Urinary bladder (tissue), 4 donors: Measurements from ENCODE around the gene SLC12A1. TPM values are rescaled to one million over a fixed set of nuclear protein-coding genes. Genes with fewer than 3 reads are reported as not detected.

Experiments used
- DNase-seq: peaks from one replicate; pipeline ENCODE4 v3.0.0-alpha.2; 2015; ENCODE audit errors: extremely low spot score
- H3K27ac ChIP-seq: one replicate; pipeline ENCODE4 v1.5.1; 2013; ENCODE audit warnings: low read depth, mild to moderate bottlenecking, moderate library complexity
- H3K36me3 ChIP-seq: one replicate; pipeline ENCODE4 v1.6.1; 2013; ENCODE audit warnings: mild to moderate bottlenecking, moderate library complexity; ENCODE audit not compliant: insufficient read depth
- H3K4me1 ChIP-seq: one replicate; pipeline ENCODE4 v1.6.1; 2013; ENCODE audit warnings: mild to moderate bottlenecking, moderate library complexity; ENCODE audit not compliant: insufficient read depth
- H3K4me3 ChIP-seq: one replicate; pipeline ENCODE4 v1.5.1; 2013; ENCODE audit warnings: low read depth, low read length
- WGBS: extraction: QIAGEN DNeasy Blood & Tissue Kit; methylation state at CpG from one replicate; pipeline ENCODE4 v1.1.7; 2013; 5-methylcytosine and 5-hydroxymethylcytosine counted together
- polyA plus RNA-seq: library from polyadenylated mRNA; stranded (reverse); fragments of 200-250 nt; gene quantifications from one replicate; pipeline ENCODE4 v1.2.3, GENCODE V29; 2013
- total RNA-seq: library from RNA; depleted of rRNA; stranded (reverse); fragments of >200 nt; gene quantifications from one replicate; pipeline ENCODE4 v1.2.3, GENCODE V29; 2014
- donor health status: healthy with polysubstance abuse.
- donor health status: healthy.

The SLC12A1 gene
- total and polyA plus RNA-seq, 2 donors = 0.06 TPM; not detected in 1

DNA sequence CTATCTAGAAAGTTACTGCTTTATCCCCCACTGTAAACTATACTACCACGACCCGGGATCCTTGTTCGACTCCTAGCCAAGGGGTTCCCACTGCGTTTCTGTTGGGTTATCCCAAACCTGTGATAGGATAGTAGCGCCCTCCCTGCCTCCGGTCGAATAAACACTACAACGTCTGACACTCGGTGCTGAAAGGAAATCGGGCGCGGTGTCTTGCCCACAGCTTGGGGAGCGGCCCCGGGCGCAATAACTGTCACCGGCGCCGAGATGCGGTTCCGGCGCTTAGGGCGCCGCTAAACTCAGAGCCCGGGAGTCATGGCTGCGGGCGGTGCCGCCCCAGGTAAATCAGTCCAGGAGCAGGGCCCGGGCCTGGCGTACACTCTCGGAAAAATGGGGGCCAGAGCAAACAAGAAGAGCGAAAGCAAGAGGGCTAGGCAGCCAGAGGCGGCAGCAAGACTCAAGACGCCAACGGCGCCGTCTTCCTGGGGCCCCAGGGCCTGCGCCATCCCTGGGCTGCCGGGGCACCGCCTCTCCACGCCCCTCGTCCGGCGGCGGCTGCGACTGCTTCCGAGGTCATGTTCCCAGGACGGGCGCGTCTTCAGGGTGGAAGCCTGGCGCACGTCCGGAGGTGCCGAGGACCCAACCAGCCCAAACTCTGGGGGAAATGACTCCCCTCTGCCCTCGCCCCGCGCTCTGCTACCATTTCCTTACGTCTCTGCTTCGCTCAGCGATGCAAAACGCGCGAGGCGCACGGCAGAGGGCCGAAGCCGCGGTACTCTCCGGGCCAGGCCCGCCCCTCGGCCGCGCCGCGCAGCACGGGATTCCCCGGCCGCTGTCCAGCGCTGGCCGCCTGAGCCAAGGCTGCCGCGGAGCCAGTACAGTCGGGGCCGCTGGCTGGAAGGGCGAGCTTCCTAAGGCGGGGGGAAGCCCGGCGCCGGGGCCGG lies 125.0 kb downstream of the SLC12A1 start, which contains the start of gene DUT:
TSS of gene DUT (plus strand) at position 575 of the 941 bp plus-strand sequence. CDS start at position 662, 87 bp downstream.
- Histone ChIP-seq H3K36me3 (no peaks in the 10 kb centered on the region), H3K4me1 (no peaks in the 10 kb centered on the region), H3K4me3 (peak within 1 kb of the TSS; percentile 83), H3K27ac (peak within 1 kb of the TSS; percentile 92)
- WGBS = under 1% methylated on average over 89 of the region's 89 CpGs
- DNase-seq = peak; percentile 41

GRCh38 chr15:48331796-48332641 lies 125.9 kb downstream of the SLC12A1 start:
- WGBS = under 1% methylated on average over 64 of the region's 64 CpGs

GRCh38 chr15:48332642-48333034 lies 126.5 kb downstream of the SLC12A1 start:
- Histone ChIP-seq H3K4me3 (peak overlapping the region; percentile 83), H3K4me1 (no peaks in the 10 kb centered on the region), H3K36me3 (no peaks in the 10 kb centered on the region), H3K27ac (no peak overlapping the region)
- 36% methylated on average over 9 of the region's 9 CpGs for WGBS
- no peak for DNase-seq

More at GRCh38 chr15:48331796-48332641, 125.9 kb downstream of the SLC12A1 start:
- peak; percentile 47 for DNase-seq
- peak overlapping the region; percentile 83 for H3K4me3 ChIP-seq
- peak overlapping the region; percentile 92 for H3K27ac ChIP-seq
- H3K36me3 ChIP-seq = no peaks in the 10 kb centered on the region
- no peaks in the 10 kb centered on the region for H3K4me1 ChIP-seq

DNA sequence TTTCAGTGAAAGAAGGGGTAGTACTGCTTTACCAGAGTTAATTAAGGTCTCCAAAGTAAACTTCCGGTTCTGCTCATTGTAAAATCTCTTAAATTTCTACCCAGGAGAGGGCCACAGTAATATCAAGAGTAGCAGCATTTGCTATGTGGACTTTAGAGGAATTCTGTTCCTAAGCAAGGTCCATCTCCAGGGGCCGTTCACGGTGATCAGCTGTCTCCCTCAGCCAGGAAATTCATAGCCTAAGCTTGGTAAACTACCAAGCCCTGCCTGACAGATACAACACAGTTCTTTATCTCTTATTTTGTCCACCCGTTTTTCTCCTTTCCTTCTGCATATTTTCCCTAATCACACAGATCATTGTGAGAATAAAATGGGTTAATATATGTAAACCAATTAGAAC lies 127.4 kb downstream of the SLC12A1 start:
- no peak for DNase-seq
- Histone ChIP-seq H3K36me3 (peaks cover 2% of the 10 kb centered on the region), H3K4me1 (no peaks in the 10 kb centered on the region), H3K4me3 (no peak overlapping the region), H3K27ac (no peak overlapping the region)
- WGBS = 41% methylated on average over 4 of the region's 4 CpGs

GRCh38 chr15:48334260-48334659 lies 128.2 kb downstream of the SLC12A1 start:
- Histone ChIP-seq H3K4me1 (no peaks in the 10 kb centered on the region), H3K27ac (no peak overlapping the region), H3K4me3 (no peak overlapping the region), H3K36me3 (peaks cover 2% of the 10 kb centered on the region)
- no peak for DNase-seq
- WGBS = 88% methylated on average over 2 of the region's 2 CpGs

DNA sequence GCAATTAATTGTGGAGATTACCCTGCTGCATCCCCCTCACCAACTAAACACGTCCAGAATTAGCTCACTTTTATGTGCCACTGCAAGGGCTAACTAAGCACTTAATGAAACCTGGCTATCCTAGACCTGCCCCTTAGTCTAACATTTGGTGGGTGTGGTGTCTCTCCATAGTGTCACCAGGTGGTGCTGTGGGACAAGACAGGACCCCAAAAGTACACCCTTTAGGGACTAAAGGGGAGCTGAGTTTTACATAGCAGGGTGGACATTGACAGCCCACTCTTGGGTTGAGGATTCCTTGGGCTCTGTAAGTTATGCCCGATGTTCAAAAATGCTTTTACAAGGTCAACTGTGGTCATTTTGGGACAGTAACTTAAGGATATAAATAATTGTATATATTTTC lies 130.8 kb downstream of the SLC12A1 start:
- DNase-seq = no peak
- no peaks in the 10 kb centered on the region for H3K4me1 ChIP-seq
- H3K4me3 ChIP-seq = no peak overlapping the region
- no peak overlapping the region for H3K27ac ChIP-seq
- peaks cover 2% of the 10 kb centered on the region for H3K36me3 ChIP-seq
- WGBS = 78% methylated on average over 2 of the region's 2 CpGs

DNA sequence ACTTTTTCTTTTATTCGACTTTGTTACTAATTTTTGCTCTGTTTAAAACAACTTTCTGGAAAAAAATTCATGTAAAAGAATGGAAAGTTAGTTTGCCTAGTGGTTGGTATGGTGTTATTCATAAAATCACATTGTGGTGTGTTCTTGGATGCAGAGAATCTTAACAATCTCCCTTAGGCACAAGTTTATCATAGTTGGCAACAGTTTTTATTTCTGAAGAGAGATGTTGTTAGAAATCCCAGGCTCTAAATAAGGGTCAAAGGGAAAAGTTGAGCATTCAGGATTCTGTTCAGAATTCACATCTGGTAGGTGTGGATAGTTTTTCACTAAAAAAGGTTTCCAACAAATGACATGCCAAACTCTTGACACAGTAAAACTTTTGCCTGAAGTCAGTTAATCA lies 131.5 kb downstream of the SLC12A1 start:
- WGBS = 59% methylated on average over 1 of the region's 1 CpG
- Histone ChIP-seq H3K36me3 (peaks cover 2% of the 10 kb centered on the region), H3K27ac (no peak overlapping the region), H3K4me1 (no peaks in the 10 kb centered on the region), H3K4me3 (no peak overlapping the region)
- DNase-seq = no peak

DNA sequence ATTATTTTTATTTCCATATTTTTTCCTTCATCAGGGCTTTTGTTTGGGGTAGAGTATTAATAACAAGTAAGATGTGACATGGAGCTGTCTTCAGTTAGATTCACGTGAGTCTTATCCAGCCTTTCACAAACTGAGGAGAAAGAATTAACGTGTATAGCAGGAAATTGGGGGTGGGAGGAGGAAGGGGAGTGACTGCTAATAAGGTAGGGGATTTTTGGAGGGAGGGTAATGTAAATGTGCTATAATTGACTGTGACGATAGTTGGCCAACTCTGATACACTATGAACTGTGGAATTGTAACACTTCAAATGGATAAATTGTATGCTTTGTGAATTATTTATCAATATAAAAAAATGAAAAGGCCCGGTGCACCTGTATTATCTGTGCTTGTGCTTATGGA lies 134.0 kb downstream of the SLC12A1 start:
- Histone ChIP-seq H3K27ac (no peak overlapping the region), H3K36me3 (peaks cover 2% of the 10 kb centered on the region), H3K4me3 (no peak overlapping the region), H3K4me1 (no peaks in the 10 kb centered on the region)
- 77% methylated on average over 4 of the region's 4 CpGs for WGBS
- no peak for DNase-seq

DNA sequence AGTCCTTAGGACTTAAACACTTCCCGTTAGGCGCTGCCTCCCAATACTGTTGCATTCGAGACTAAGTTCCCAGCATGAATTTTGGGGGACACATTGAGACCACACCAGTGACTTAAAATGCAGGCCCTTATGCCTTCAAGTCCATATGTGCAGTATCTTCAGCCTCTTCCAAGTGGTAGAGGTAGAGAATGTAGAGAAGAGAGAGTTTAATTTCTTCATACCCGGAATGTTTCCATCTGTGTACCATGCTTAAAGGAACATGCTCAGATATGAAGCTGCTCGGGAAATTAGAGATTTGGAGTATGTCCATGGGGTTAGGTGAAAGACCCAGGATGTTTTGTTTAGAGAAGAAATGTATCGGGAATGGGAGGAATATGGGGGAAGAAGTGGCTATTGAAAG lies 137.8 kb downstream of the SLC12A1 start:
- H3K27ac ChIP-seq = no peak overlapping the region
- H3K4me3 ChIP-seq = no peak overlapping the region
- 91% methylated on average over 6 of the region's 6 CpGs for WGBS
- no peaks in the 10 kb centered on the region for H3K36me3 ChIP-seq
- H3K4me1 ChIP-seq = no peaks in the 10 kb centered on the region
- DNase-seq = no peak

DNA sequence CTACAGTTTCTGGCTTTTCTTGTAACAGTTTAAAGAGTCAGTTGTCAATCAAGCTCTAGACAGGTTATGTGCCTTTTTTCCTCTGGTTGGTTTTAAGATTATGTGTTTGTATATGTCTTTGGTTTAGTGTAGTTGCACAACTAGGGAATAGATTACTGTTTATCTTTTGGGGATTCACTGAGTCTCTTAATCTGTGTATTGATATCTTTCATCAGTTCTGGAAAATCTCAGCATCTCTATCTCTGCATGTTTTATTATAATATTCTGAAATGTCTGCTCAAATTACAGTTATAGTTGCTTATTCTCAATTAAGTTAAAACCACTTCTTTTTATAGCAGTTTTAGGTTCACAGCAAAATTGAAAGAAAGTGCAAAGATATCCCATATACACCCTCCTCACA lies 139.4 kb downstream of the SLC12A1 start:
- no peak for DNase-seq
- Histone ChIP-seq H3K36me3 (no peaks in the 10 kb centered on the region), H3K4me1 (no peaks in the 10 kb centered on the region), H3K4me3 (no peak overlapping the region), H3K27ac (no peak overlapping the region)

DNA sequence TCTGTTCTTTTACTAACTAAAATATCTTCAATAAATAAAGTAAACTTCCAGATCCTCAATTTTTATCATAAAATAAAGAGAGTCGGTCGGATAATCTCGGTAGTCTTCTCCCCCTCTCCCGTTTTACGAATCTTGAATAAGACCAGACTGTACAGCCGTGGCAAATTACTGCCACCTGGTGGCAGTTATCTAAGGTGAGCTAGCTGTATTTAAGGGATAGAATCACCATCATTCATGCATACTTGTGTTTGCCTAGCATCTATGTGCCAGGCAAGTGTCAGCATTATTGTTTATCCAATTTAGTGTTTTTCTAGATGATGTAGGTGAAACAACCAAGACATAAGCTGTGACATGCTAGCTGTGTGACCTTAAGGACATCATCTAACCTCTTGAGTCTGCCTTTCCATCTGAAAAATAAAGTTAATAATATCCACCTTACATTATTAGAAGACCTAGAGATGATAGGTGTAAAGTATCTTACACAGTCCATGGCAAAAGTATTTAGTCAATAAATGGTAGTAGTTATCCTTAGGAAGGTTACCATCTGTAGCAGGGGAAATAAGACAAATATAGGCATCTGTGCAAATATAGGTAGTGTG lies 146.5 kb downstream of the SLC12A1 start:
- 2% methylated on average over 6 of the region's 6 CpGs for WGBS
- H3K4me3 ChIP-seq = no peak overlapping the region
- H3K36me3 ChIP-seq = no peaks in the 10 kb centered on the region
- H3K4me1 ChIP-seq = no peaks in the 10 kb centered on the region
- no peak overlapping the region for H3K27ac ChIP-seq
- DNase-seq = no peak
